ENCODE data around the gene ADAM11.

Gene ADAM11

GRCh38 chr17:44757045-44757917, 1.5 kb upstream of the ADAM11 start:
- Histone ChIP-seq H3K27me3 (ENCODE audit: control insufficient read depth in 2 of 2, insufficient read depth in 2 of 2, low read length in 2 of 2) (peaks cover 22% of the 10 kb centered on the region in 2 donors), H3K4me1 (ENCODE audit: control insufficient read depth in 2 of 2, insufficient read depth in 2 of 2, low read length in 2 of 2) (peaks cover 5 to 6% of the 10 kb centered on the region in 2 donors), H3K9me3 (ENCODE audit: control insufficient read depth in 2 of 2, low read length in 2 of 2) (no peaks in the 10 kb centered on the region), H3K36me3 (ENCODE audit: control insufficient read depth in 2 of 2, insufficient read depth in 2 of 2, low read length in 2 of 2) (no peaks in the 10 kb centered on the region), H3K27ac (ENCODE audit: low read depth in 2 of 2, low read length in 2 of 2) (no peak overlapping the region), H3K4me3 (ENCODE audit: low read length in 2 of 2) (no peak overlapping the region), H3K9ac (ENCODE audit: low read depth in 1 of 2, low read length in 2 of 2) (no peak overlapping the region)

GRCh38 chr17:44757918-44758413, 822 bp upstream of the ADAM11 start:
- Histone ChIP-seq H3K4me3 (ENCODE audit: low read length in 2 of 2) (no peak overlapping the region), H3K4me1 (ENCODE audit: control insufficient read depth in 2 of 2, insufficient read depth in 2 of 2, low read length in 2 of 2) (peaks cover 5 to 6% of the 10 kb centered on the region in 2 donors), H3K9ac (ENCODE audit: low read depth in 1 of 2, low read length in 2 of 2) (no peak overlapping the region), H3K27me3 (ENCODE audit: control insufficient read depth in 2 of 2, insufficient read depth in 2 of 2, low read length in 2 of 2) (peaks cover 22 to 26% of the 10 kb centered on the region in 2 donors), H3K9me3 (ENCODE audit: control insufficient read depth in 2 of 2, low read length in 2 of 2) (no peaks in the 10 kb centered on the region), H3K27ac (ENCODE audit: low read depth in 2 of 2, low read length in 2 of 2) (no peak overlapping the region), H3K36me3 (ENCODE audit: control insufficient read depth in 2 of 2, insufficient read depth in 2 of 2, low read length in 2 of 2) (no peaks in the 10 kb centered on the region)

GRCh38 chr17:44759086-44759915, 513 bp downstream of the ADAM11 start:
- Histone ChIP-seq H3K36me3 (ENCODE audit: control insufficient read depth in 2 of 2, insufficient read depth in 2 of 2, low read length in 2 of 2) (no peaks in the 10 kb centered on the region), H3K27me3 (ENCODE audit: control insufficient read depth in 2 of 2, insufficient read depth in 2 of 2, low read length in 2 of 2) (peaks cover 26% of the 10 kb centered on the region in 2 donors), H3K4me3 (ENCODE audit: low read length in 2 of 2) (no peak overlapping the region), H3K9ac (ENCODE audit: low read depth in 1 of 2, low read length in 2 of 2) (no peak overlapping the region), H3K27ac (ENCODE audit: low read depth in 2 of 2, low read length in 2 of 2) (no peak overlapping the region), H3K9me3 (ENCODE audit: control insufficient read depth in 2 of 2, low read length in 2 of 2) (no peaks in the 10 kb centered on the region), H3K4me1 (ENCODE audit: control insufficient read depth in 2 of 2, insufficient read depth in 2 of 2, low read length in 2 of 2) (peaks cover 5 to 6% of the 10 kb centered on the region in 2 donors)

GRCh38 chr17:44759916-44760243, 1.1 kb downstream of the ADAM11 start:
- peaks cover 26% of the 10 kb centered on the region in 2 donors for H3K27me3 ChIP-seq (ENCODE audit: control insufficient read depth in 2 of 2, insufficient read depth in 2 of 2, low read length in 2 of 2)
- no peak overlapping the region for H3K9ac ChIP-seq (ENCODE audit: low read depth in 1 of 2, low read length in 2 of 2)
- no peaks in the 10 kb centered on the region for H3K36me3 ChIP-seq (ENCODE audit: control insufficient read depth in 2 of 2, insufficient read depth in 2 of 2, low read length in 2 of 2)
- H3K4me3 ChIP-seq (ENCODE audit: low read length in 2 of 2) = no peak overlapping the region
- peaks cover 5 to 6% of the 10 kb centered on the region in 2 donors for H3K4me1 ChIP-seq (ENCODE audit: control insufficient read depth in 2 of 2, insufficient read depth in 2 of 2, low read length in 2 of 2)
- no peak overlapping the region for H3K27ac ChIP-seq (ENCODE audit: low read depth in 2 of 2, low read length in 2 of 2)
- H3K9me3 ChIP-seq (ENCODE audit: control insufficient read depth in 2 of 2, low read length in 2 of 2) = no peaks in the 10 kb centered on the region

GRCh38 chr17:44760474-44761308, 1.9 kb downstream of the ADAM11 start:
- Histone ChIP-seq H3K4me1 (ENCODE audit: control insufficient read depth in 2 of 2, insufficient read depth in 2 of 2, low read length in 2 of 2) (peaks cover 5 to 6% of the 10 kb centered on the region in 2 donors), H3K27ac (ENCODE audit: low read depth in 2 of 2, low read length in 2 of 2) (no peak overlapping the region), H3K36me3 (ENCODE audit: control insufficient read depth in 2 of 2, insufficient read depth in 2 of 2, low read length in 2 of 2) (no peaks in the 10 kb centered on the region), H3K9me3 (ENCODE audit: control insufficient read depth in 2 of 2, low read length in 2 of 2) (no peaks in the 10 kb centered on the region), H3K9ac (ENCODE audit: low read depth in 1 of 2, low read length in 2 of 2) (no peak overlapping the region), H3K4me3 (ENCODE audit: low read length in 2 of 2) (no peak overlapping the region), H3K27me3 (ENCODE audit: control insufficient read depth in 2 of 2, insufficient read depth in 2 of 2, low read length in 2 of 2) (peaks cover 26% of the 10 kb centered on the region in 2 donors)

GRCh38 chr17:44761932-44762810, 3.4 kb downstream of the ADAM11 start:
- H3K27me3 ChIP-seq (ENCODE audit: control insufficient read depth in 2 of 2, insufficient read depth in 2 of 2, low read length in 2 of 2) = peaks cover 23 to 31% of the 10 kb centered on the region in 2 donors
- H3K9ac ChIP-seq (ENCODE audit: low read depth in 1 of 2, low read length in 2 of 2) = no peak overlapping the region
- no peak overlapping the region for H3K27ac ChIP-seq (ENCODE audit: low read depth in 2 of 2, low read length in 2 of 2)

GRCh38 chr17:44763170-44763569, 4.4 kb downstream of the ADAM11 start:
- Histone ChIP-seq H3K27ac (ENCODE audit: low read depth in 2 of 2, low read length in 2 of 2) (no peak overlapping the region), H3K27me3 (ENCODE audit: control insufficient read depth in 2 of 2, insufficient read depth in 2 of 2, low read length in 2 of 2) (peaks cover 17 to 27% of the 10 kb centered on the region in 2 donors), H3K4me3 (ENCODE audit: low read length in 2 of 2) (no peak overlapping the region), H3K9me3 (ENCODE audit: control insufficient read depth in 2 of 2, low read length in 2 of 2) (no peaks in the 10 kb centered on the region), H3K36me3 (ENCODE audit: control insufficient read depth in 2 of 2, insufficient read depth in 2 of 2, low read length in 2 of 2) (no peaks in the 10 kb centered on the region), H3K4me1 (ENCODE audit: control insufficient read depth in 2 of 2, insufficient read depth in 2 of 2, low read length in 2 of 2) (peaks cover 5 to 6% of the 10 kb centered on the region in 2 donors), H3K9ac (ENCODE audit: low read depth in 1 of 2, low read length in 2 of 2) (no peak overlapping the region)

More at GRCh38 chr17:44761932-44762810, 3.4 kb downstream of the ADAM11 start:
- H3K36me3 ChIP-seq (ENCODE audit: control insufficient read depth in 2 of 2, insufficient read depth in 2 of 2, low read length in 2 of 2) = no peaks in the 10 kb centered on the region
- H3K9me3 ChIP-seq (ENCODE audit: control insufficient read depth in 2 of 2, low read length in 2 of 2) = no peaks in the 10 kb centered on the region
- H3K4me3 ChIP-seq (ENCODE audit: low read length in 2 of 2) = no peak overlapping the region
- H3K4me1 ChIP-seq (ENCODE audit: control insufficient read depth in 2 of 2, insufficient read depth in 2 of 2, low read length in 2 of 2) = peaks cover 5 to 6% of the 10 kb centered on the region in 2 donors

GRCh38 chr17:44765965-44766364, 7.2 kb downstream of the ADAM11 start:
- H3K4me1 ChIP-seq (ENCODE audit: control insufficient read depth in 2 of 2, insufficient read depth in 2 of 2, low read length in 2 of 2) = no peaks in the 10 kb centered on the region
- no peak overlapping the region for H3K4me3 ChIP-seq (ENCODE audit: low read length in 2 of 2)
- H3K9me3 ChIP-seq (ENCODE audit: control insufficient read depth in 2 of 2, low read length in 2 of 2) = no peaks in the 10 kb centered on the region
- H3K27me3 ChIP-seq (ENCODE audit: control insufficient read depth in 2 of 2, insufficient read depth in 2 of 2, low read length in 2 of 2) = peaks cover 9 to 12% of the 10 kb centered on the region in 2 donors
- H3K36me3 ChIP-seq (ENCODE audit: control insufficient read depth in 2 of 2, insufficient read depth in 2 of 2, low read length in 2 of 2) = no peaks in the 10 kb centered on the region
- H3K9ac ChIP-seq (ENCODE audit: low read depth in 1 of 2, low read length in 2 of 2) = no peak overlapping the region
- no peak overlapping the region for H3K27ac ChIP-seq (ENCODE audit: low read depth in 2 of 2, low read length in 2 of 2)
